Upper lobe of left lung (tissue), 6 donors: ENCODE data around the gene LMF2. TPM values are rescaled to one million over a fixed set of nuclear protein-coding genes. Genes with fewer than 3 reads are reported as not detected.
A peak's percentile ranks its signal among the peaks of the same experiment; 100 is the strongest.

ENCODE experiments used
- ATAC-seq, 2 donors: fragments of 200-7000 bp; cut with Tn5 transposase; one replicate each; pipeline ENCODE4 v1.9.1; 2022; ENCODE audit warnings: mild to moderate bottlenecking in 2 of 2, moderate library complexity in 2 of 2; ENCODE audit not compliant: low FRiP score in 2 of 2
- DNase-seq, 2 donors: peaks; one replicate each; pipeline ENCODE4 v3.0.0-alpha.2; 2019 to 2020
- H3K27ac ChIP-seq, 4 donors: fragments of 200-600 bp; sonication (generic); one replicate each; pipeline ENCODE4 v1.5.1; 2016 to 2019
- H3K27me3 ChIP-seq, 4 donors: fragments of 200-600 bp; sonication (generic); one replicate each; pipeline ENCODE4 v1.5.1; 2017 to 2019
- H3K36me3 ChIP-seq, 4 donors: fragments of 200-600 bp; sonication (generic); one replicate each; pipeline ENCODE4 v1.5.1; 2016 to 2019
- H3K4me1 ChIP-seq, 4 donors: fragments of 200-600 bp; sonication (generic); one replicate each; pipeline ENCODE4 v1.5.1; 2018 to 2019
- H3K4me3 ChIP-seq, 4 donors: fragments of 200-600 bp; sonication (generic); one replicate each; pipeline ENCODE4 v1.5.1; 2017 to 2019; ENCODE audit warnings: mild to moderate bottlenecking in 2 of 4, moderate library complexity in 1 of 4
- H3K9me3 ChIP-seq, 4 donors: fragments of 200-600 bp; sonication (generic); one replicate each; pipeline ENCODE4 v1.5.1; 2018 to 2019
- CTCF ChIP-seq, 6 experiments: fragments of 450-650 bp in 4 of 6; fragments of 200-600 bp in 2 of 6; sonication (generic) in 2 of 6; IDR thresholded peaks; one replicate each; pipeline ENCODE4 v1.5.1; 2016 to 2019; ENCODE audit warnings: antibody characterized with exemption in 6 of 6
- EP300 ChIP-seq, 4 donors: sonication (generic); formaldehyde crosslinking; IDR thresholded peaks; one replicate each; pipeline ENCODE4 v1.5.1; 2017; ENCODE audit warnings: antibody characterized with exemption in 4 of 4, control low read depth in 2 of 4
- POLR2A ChIP-seq, 4 donors: fragments of 450-650 bp; IDR thresholded peaks; one replicate each; pipeline ENCODE4 v1.5.1; 2016 to 2017; ENCODE audit warnings: antibody characterized with exemption in 4 of 4, mild to moderate bottlenecking in 2 of 4
- POLR2AphosphoS5 ChIP-seq, 2 donors: sonication (generic); formaldehyde crosslinking; IDR thresholded peaks; one replicate each; pipeline ENCODE4 v1.5.1; 2017; ENCODE audit warnings: antibody characterized with exemption in 2 of 2
- WGBS, 2 donors: methylation state at CpG; one replicate each; pipeline ENCODE4 v1.1.5; 2017 to 2018; 5-methylcytosine and 5-hydroxymethylcytosine counted together
- total RNA-seq, 6 donors: library from RNA; depleted of rRNA in 4 of 6; stranded (reverse); fragments of >200 nt in 4 of 6; gene quantifications; one replicate each; pipeline versions ENCODE4 v1.1.0 to v1.2.1, GENCODE V29; 2016 to 2021
- donor health status: DM: no; HTN: no; CAD: no; lungs with moderate emphysema.
- donor health status: DM: no; HTN: yes; CAD: no; lungs with severe emphysema.

LMF2 gene
- total RNA-seq, 6 donors from 2014 or later = 36.0 to 87.4 (median 77.4) TPM

- Histone ChIP-seq H3K4me3 (no peak overlapping the region), H3K27ac (no peak overlapping the region), H3K4me1 (peaks cover 12 to 17% (median 13%) of the 10 kb centered on the region in 4 donors), H3K9me3 (no peaks in the 10 kb centered on the region), H3K27me3 (peaks cover 0 to 22% (median 13%) of the 10 kb centered on the region in 4 donors), H3K36me3 (no peaks in the 10 kb centered on the region)
- ATAC-seq (no peak), DNase-seq (no peak)
- WGBS, 2 donors = 81 to 88% methylated on average over 6 to 7 of the region's 10 CpGs
- TF ChIP-seq EP300 (IDR thresholded peaks at IDR 0.05) (no peak), CTCF (IDR thresholded peaks at IDR 0.05) (no peak), POLR2A (IDR thresholded peaks at IDR 0.05) (no peak), POLR2AphosphoS5 (IDR thresholded peaks at IDR 0.05) (no peak)
These were observed 24.4 kb downstream of the LMF2 start for GRCh38 chr22:50483106-50483505.

GRCh38 chr22:50482107-50483074, 25.1 kb downstream of the LMF2 start:
- H3K4me1 ChIP-seq = peaks cover 12 to 17% (median 13%) of the 10 kb centered on the region in 4 donors

GRCh38 chr22:50481440-50482106, 25.9 kb downstream of the LMF2 start, which contains the start of gene ADM2:
Gene ADM2, plus strand, starts transcription at chr22:50481543. Its CDS starts 305 bp downstream, at chr22:50481848.
- Histone ChIP-seq H3K27ac (peak within 1 kb of the TSS in 1 of 4 donors; percentile 24), H3K4me3 (peak within 1 kb of the TSS; percentile 23 to 64 (median 60)), H3K9me3 (no peaks in the 10 kb centered on the region), H3K4me1 (peaks cover 12 to 17% (median 13%) of the 10 kb centered on the region in 4 donors), H3K36me3 (no peaks in the 10 kb centered on the region), H3K27me3 (peaks cover 0 to 22% (median 13%) of the 10 kb centered on the region in 4 donors)
- no peak for TF ChIP-seq CTCF (IDR thresholded peaks at IDR 0.05)
- no peak for TF ChIP-seq EP300 (IDR thresholded peaks at IDR 0.05)
- TF ChIP-seq POLR2AphosphoS5 (IDR thresholded peaks at IDR 0.05) = no peak
- no peak for TF ChIP-seq POLR2A (IDR thresholded peaks at IDR 0.05)
- 3 to 5% methylated on average over 7 to 31 of the region's 70 CpGs for WGBS, 2 donors
- ATAC-seq (peak in 1 of 2 donors; percentile 58), DNase-seq (peak; percentile 49 to 93)

More at GRCh38 chr22:50482107-50483074, 25.1 kb downstream of the LMF2 start:
- no peak for TF ChIP-seq CTCF (IDR thresholded peaks at IDR 0.05)
- no peak for TF ChIP-seq POLR2AphosphoS5 (IDR thresholded peaks at IDR 0.05)
- TF ChIP-seq POLR2A (IDR thresholded peaks at IDR 0.05) = no peak
- Histone ChIP-seq H3K36me3 (no peaks in the 10 kb centered on the region), H3K9me3 (no peaks in the 10 kb centered on the region), H3K27me3 (peaks cover 0 to 22% (median 13%) of the 10 kb centered on the region in 4 donors), H3K27ac (no peak overlapping the region), H3K4me3 (peak overlapping the region; percentile 23 to 64 (median 60))
- no peak for ATAC-seq
- peak in 1 of 2 donors; percentile 80 for DNase-seq
- WGBS, 2 donors = 67% methylated on average over 24 of the region's 35 CpGs; no CpG with 5 or more reads in 1 of the 2 donors

GRCh38 chr22:50481045-50481439, 26.5 kb downstream of the LMF2 start:
- ATAC-seq (no peak), DNase-seq (peak in 1 of 2 donors; percentile 82)
- Histone ChIP-seq H3K27me3 (peaks cover 0 to 22% (median 13%) of the 10 kb centered on the region in 4 donors), H3K36me3 (no peaks in the 10 kb centered on the region), H3K4me3 (peak overlapping the region; percentile 23 to 64 (median 60)), H3K27ac (no peak overlapping the region), H3K4me1 (peaks cover 12 to 17% (median 13%) of the 10 kb centered on the region in 4 donors), H3K9me3 (no peaks in the 10 kb centered on the region)
- 14% methylated on average over 21 of the region's 45 CpGs; no CpG with 5 or more reads in 1 of the 2 donors for WGBS, 2 donors
- TF ChIP-seq POLR2A (IDR thresholded peaks at IDR 0.05) (no peak), CTCF (IDR thresholded peaks at IDR 0.05) (no peak), POLR2AphosphoS5 (IDR thresholded peaks at IDR 0.05) (no peak), EP300 (IDR thresholded peaks at IDR 0.05) (no peak)
